GM23338 (cell line): ENCODE measurements around the gene SLCO3A1. TPM values are rescaled to one million over a fixed set of nuclear protein-coding genes. Genes with fewer than 3 reads are reported as not detected.

Source experiments
- EZH2phosphoT487 ChIP-seq: fragments of 200-600 bp; sonication (generic); IDR thresholded peaks from one replicate; pipeline ENCODE4 v1.8.1; 2018; ENCODE audit warnings: antibody characterized with exemption; ENCODE audit not compliant: unreplicated experiment
- JUNB ChIP-seq: IDR thresholded peaks from one replicate; pipeline ENCODE4 v1.6.1; 2016; ENCODE audit warnings: antibody characterized with exemption; ENCODE audit not compliant: unreplicated experiment
- NANOG ChIP-seq: IDR thresholded peaks from 2 replicates; pipeline ENCODE4 v1.6.1; 2016; ENCODE audit warnings: antibody characterized with exemption, borderline replicate concordance
- POLR2AphosphoS5 ChIP-seq: IDR thresholded peaks from 2 replicates; pipeline ENCODE4 v1.6.1; 2016; ENCODE audit warnings: antibody characterized with exemption, low read depth
- REST ChIP-seq: IDR thresholded peaks from one replicate; pipeline ENCODE4 v1.6.1; 2018; ENCODE audit warnings: antibody characterized with exemption; ENCODE audit not compliant: unreplicated experiment
- STAT1 ChIP-seq: IDR thresholded peaks from one replicate; pipeline ENCODE4 v1.6.1; 2016; ENCODE audit warnings: antibody characterized with exemption; ENCODE audit not compliant: unreplicated experiment
- ZNF331 ChIP-seq: fragments of 250-450 bp; sonication (Bioruptor Pico); IDR thresholded peaks from 2 replicates; pipeline ENCODE4 v1.5.0; 2020; ENCODE audit warnings: low read depth, mild to moderate bottlenecking, moderate library complexity
- ZNF462 ChIP-seq: fragments of 250-450 bp; sonication (Bioruptor Pico); IDR thresholded peaks from 2 replicates; pipeline ENCODE4 v1.5.0; 2020; ENCODE audit warnings: mild to moderate bottlenecking, moderate library complexity
- polyA plus RNA-seq: library from polyadenylated mRNA; unstranded; fragments of >200 nt; fragmentation: Nextera tagmentation; extraction: Ambion mirVana; gene quantifications from 2 replicates; pipeline ENCODE4 v1.2.1, GENCODE V29; 2016
- total RNA-seq: library from RNA; depleted of rRNA; stranded (reverse); fragments of >200 nt; shearing (Covaris generic); gene quantifications from 2 replicates; pipeline ENCODE4 v1.2.3, GENCODE V29; 2014

The SLCO3A1 gene
- total and polyA plus RNA-seq, 2 experiments from 2014 or later = 7.3 to 9.4 TPM

- TF ChIP-seq ZNF462 (CRISPR knock-in tag) (no peak), POLR2AphosphoS5 (no peak), STAT1 (no peak), EZH2phosphoT487 (no peak), ZNF331 (no peak), NANOG (no peak), JUNB (no peak), REST (no peak)
These were observed 99.9 kb downstream of the SLCO3A1 start (continued) for GRCh38 chr15:91953432-91953831.
